Midbrain (tissue), 1 donor: ENCODE results near the gene CIB4.
"Not testable (repeated sequence)": the region's sequence is repeated elsewhere in the genome, so short reads cannot be mapped to it uniquely, and the experiment has no call there.

Source experiments
- DNase-seq: peaks from one replicate; lab custom pipeline; 2025; lab: John Stamatoyannopoulos, UW

The CIB4 gene

GRCh38 chr2:26666671-26667070 is 25.5 kb upstream of the CIB4 start:
- no peak for DNase-seq

- not testable (repeated sequence) for DNase-seq
These were observed 24.1 kb upstream of the CIB4 start for GRCh38 chr2:26665296-26665695.

- DNase-seq, result no peak
These were observed 19.3 kb upstream of the CIB4 start for GRCh38 chr2:26660363-26660962.

GRCh38 chr2:26658691-26659346 is 17.7 kb upstream of the CIB4 start:
- no peak for DNase-seq

GRCh38 chr2:26657265-26657664 is 16.1 kb upstream of the CIB4 start:
- no peak for DNase-seq

DNA sequence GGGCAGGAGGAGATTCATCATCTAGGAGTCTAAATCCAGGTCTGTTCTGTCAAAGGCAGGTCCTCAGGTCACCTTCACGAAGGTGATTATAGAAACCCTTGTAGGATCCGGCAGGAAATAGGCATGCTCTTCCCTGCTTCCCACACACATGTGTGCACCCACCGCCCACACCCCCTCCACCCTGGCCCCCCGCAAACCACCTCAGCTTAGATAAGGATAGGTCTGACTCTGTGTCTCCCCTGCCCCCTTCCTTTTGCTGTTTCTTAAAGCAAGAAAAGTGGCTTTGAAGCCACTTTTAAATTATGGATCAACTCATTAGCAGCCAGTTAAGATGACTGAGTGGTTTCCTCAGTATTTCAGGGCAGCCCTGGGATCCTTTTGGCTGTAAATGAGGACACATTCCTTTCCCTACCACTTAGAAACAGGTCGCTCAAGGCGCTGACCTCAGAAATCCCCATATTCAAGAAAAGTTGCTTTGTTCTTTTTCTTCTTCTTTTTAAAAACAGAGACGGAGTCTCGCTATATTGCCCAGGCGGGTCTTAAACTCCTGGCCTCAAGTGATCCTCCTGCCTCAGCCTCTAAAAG is 14.5 kb upstream of the CIB4 start:
- no peak for DNase-seq

DNA sequence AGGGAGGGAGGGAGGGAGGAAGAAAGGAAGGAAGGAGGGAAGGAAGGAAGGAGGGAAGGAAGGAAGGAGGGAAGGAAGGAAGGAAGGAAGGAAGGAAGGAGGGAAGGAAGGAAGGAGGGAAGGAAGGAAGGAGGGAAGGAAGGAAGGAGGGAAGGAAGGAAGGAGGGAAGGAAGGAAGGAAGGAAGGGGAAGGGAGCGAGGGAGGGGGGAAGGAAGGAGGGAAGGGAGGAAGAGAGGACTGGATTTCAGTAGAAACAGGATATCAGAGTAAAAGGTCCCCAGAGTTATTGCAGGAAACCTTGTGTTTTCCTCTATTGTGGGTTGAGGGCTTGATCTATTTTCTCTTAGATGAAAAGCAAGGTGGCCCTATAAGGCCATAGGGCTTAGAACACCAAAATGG is 14.0 kb upstream of the CIB4 start:
- DNase-seq, result not testable (repeated sequence)

DNA sequence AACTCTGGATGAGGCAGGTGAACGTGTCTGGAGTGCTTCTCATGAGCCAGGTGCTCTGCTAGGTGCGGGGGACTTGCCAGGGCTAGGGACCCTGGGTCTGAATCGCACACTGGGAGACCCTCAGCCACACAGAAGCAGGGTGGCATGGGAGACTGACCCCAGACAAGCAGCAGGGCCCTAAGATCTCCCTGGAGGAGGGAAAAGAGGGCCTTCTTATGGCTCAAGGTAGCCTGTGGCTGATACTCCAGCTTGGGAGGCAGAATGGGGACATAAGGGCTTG is 12.8 kb upstream of the CIB4 start:
- no peak for DNase-seq

GRCh38 chr2:26653207-26654060 is 12.3 kb upstream of the CIB4 start:
- DNase-seq, result no peak

DNA sequence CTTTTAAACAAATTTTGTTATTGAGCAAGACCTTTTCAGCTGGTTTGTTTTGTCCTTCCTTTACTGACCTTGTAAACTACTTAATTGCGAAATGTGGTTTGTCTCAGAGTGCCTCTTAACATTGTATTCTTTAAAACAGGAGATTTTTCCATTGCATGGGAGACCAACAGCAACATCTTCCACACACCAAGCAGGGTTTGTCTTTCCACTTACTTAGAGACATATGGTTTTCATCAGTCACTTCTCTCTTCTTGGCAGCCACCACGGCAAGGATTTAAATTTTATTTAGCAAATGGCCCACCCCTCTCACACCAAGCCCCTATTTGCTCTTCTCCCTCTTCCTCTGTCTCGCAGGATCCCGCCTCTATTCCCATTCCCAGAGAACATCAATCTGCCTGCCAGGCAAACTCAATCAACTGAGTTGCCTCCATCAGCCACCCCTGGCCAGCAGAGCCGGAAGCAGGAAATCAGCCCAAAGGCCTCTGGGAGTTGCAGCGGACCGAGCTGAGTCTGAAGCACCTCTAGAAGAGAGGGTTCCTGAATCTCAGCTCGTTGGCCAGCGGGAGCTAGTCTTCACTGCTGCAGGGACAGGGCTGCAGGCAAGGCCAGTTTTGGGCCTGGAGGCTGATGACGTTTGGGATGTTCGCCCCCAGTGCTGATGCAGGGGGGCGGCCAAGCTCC is 11.3 kb upstream of the CIB4 start:
- DNase-seq, result no peak

DNA sequence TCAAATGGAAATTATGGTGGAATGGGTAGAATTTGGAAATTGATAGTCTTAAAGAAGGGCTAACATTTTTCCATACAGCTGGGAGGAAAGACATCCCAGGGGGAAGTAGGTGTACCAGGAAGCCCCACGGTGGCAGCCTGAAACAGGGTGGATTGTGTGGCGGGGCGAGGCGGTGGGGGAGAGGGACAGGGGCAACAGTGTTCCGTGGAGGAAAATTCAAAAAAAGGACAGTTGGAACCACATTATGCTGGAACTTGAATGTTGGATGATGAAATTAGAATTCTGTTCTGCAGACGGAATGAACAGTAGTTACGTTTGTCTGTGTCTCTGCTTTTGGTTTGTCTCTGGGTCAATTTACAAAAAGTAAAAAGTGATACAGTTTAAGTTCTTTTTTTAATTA is 10.6 kb upstream of the CIB4 start:
- no peak for DNase-seq

DNA sequence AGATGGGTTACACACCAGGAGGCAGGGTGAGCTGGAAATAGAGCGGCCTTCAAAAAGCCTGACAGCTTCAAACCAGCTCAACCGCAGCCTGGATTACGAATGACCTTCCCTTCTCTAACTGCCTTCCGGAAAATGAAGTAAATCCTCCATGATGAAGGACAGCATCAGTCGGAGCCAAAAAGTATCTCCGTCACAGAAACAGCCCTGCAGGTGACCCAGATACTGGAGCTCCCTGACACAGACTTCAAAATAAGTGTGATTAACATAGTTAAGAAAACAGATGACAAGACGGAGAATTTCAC is 10.3 kb upstream of the CIB4 start:
- no peak for DNase-seq

GRCh38 chr2:26650713-26651469 is 9.7 kb upstream of the CIB4 start:
- no peak for DNase-seq

DNA sequence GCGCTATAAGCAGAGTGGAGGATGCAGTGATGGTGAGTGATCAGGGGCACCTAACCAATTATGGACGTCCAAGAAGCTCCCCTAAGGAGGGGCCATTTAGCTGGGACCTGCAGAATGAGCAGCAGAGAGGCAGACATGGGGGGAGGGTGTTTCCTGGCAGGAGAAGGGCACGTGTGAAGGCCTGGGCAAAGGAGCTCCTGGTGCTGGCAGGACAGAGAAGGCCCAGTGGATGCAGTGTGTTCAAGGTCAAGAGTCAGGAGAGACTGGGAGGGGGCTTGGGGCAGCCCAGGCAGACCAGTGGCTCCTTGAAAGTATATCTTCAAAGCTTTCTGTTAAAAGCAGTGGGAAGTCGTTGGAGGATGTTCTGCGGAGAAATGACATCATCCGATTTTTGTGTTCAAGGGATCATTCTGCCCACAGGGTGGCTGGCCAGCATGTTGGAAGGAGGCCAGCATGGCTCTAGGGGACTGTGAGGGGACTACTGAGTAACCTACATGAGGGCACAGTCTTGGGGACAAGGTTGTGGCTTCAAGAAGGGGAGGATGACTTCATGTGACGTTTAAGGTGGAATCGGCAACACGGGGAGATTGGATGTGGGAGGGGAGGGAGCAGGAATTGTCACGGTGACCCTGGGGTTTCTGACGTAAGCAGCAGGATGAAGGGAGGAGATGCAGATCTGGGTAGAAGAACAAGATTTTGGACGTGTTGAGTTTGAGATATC is 9.0 kb upstream of the CIB4 start:
- no peak for DNase-seq

GRCh38 chr2:26649322-26649721 is 8.2 kb upstream of the CIB4 start:
- DNase-seq, result no peak

DNA sequence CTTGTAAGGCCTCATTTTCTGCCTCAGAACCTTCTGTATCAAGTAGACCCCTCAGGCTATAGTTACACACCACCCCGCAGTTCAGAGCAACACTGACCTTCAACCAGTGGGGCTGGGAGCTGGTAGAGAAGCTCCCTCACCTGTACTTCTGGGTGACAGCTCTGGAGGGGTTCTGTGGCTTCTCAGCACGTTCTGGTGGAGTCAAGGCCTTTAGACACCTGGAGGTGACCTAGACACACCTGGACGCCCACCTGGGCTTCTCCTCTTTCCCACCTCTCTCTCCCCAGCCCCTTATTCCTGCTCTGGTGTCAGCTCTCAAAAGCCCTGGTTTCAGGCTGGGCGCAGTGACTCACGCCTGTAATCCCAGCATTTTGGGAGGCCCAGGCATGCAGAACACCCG is 7.3 kb upstream of the CIB4 start:
- DNase-seq, result no peak

DNA sequence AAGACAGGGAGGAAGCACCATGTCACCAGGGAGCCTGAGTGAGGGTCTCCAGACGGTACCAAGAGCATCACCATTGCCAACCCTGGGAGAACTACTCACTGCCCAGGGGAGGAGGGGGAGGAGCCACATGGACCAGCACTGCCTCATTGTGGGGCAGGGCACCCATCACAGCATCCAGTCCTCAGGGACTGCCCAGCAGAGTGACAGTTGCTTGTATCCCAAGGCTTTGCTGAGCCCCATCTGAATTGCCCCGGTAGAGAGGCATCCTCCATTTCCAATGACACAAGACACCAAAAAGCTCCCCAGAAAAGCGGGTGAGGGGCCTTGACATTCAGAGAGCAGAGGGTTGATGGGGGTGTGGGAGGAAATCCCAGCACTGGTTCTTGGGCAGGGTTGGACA is 6.8 kb upstream of the CIB4 start:
- no peak for DNase-seq

- DNase-seq, result no peak
These were observed 6.0 kb upstream of the CIB4 start for GRCh38 chr2:26646986-26647672.

GRCh38 chr2:26645762-26646161 is 4.6 kb upstream of the CIB4 start:
- no peak for DNase-seq

DNA sequence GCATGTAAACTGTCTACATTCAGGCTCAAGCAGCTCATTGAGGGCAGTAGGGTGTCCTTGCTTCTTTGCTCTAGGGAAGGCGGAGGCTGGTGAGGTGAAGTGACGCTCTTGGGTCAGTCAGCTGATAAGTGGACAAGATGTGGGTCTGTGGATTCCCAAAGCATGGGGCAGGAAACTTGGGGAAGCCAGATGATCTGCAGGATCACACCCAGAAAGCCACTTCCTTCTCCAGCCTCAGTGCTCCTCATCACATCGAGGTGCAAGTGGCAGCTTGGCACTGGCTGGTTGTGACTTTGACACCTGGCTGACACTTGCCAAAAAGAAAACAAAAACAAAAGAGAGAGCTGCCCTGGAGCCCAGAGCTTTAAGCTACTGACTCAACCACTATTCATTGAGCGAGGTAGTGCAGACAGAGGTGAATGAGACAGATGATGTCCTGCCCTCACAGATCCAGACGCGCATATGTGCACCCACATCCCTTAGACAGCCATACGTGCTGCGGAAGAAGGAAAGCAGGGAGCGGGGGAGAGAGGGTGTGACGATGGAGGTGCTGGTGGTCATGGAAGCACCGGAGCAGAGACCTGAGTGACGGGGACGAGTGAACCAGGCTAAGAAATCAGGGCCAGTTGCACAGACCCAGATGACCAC is 3.1 kb upstream of the CIB4 start:
- no peak for DNase-seq
